ENCODE results near the gene SP1. TPM values are rescaled to one million over a fixed set of nuclear protein-coding genes. Genes with fewer than 3 reads are reported as not detected.
"Not testable (repeated sequence)": the region's sequence is repeated elsewhere in the genome, so short reads cannot be mapped to it uniquely, and the experiment has no call there.

Gene SP1
- total and polyA plus RNA-seq, 9 of the 15 experiments (the other 6 are each of a cell fraction or from before 2014, with no cell fraction given), result 8.0 to 65.5 (median 41.6) TPM

GRCh38 chr12:53358836-53359419, 21.0 kb upstream of the SP1 start:
- Histone ChIP-seq H3K36me3 (ENCODE audit: control insufficient read depth, insufficient read depth, low read length) (no peaks in the 10 kb centered on the region), H3K4me3 (no peak overlapping the region), H3K4me2 (ENCODE audit: insufficient read depth, low read length) (no peak overlapping the region), H2AFZ (ENCODE audit: low read depth, low read length) (no peak overlapping the region), H3K9ac (ENCODE audit: insufficient read depth in 1 of 2, low read depth in 2 of 2, low read length in 2 of 2) (no peak overlapping the region), H3K27ac (ENCODE audit: extremely low read depth, low read depth, low read length) (no peak overlapping the region), H3K4me1 (replicated peaks in 1 of 2; ENCODE audit: control insufficient read depth in 2 of 2, insufficient read depth in 2 of 2, low read length in 2 of 2) (peaks cover 10 to 12% of the 10 kb centered on the region in 2 experiments), H3K9me1 (ENCODE audit: control insufficient read depth, insufficient read depth, low read length) (no peaks in the 10 kb centered on the region), H4K20me1 (replicated peaks; ENCODE audit: control insufficient read depth, insufficient read depth, low read length) (no peaks in the 10 kb centered on the region), H3K27me3 (ENCODE audit: control insufficient read depth in 2 of 2, insufficient read depth in 2 of 2, low read length in 2 of 2) (no peaks in the 10 kb centered on the region), H3K79me2 (ENCODE audit: control insufficient read depth, insufficient read depth, low read length) (no peaks in the 10 kb centered on the region), H3K9me3 (replicated peaks; ENCODE audit: control insufficient read depth, insufficient read depth, low read depth, low read length) (no peaks in the 10 kb centered on the region)
- 68% methylated on average over 5 of the region's 5 CpGs for WGBS (ENCODE audit: insufficient coverage, low coverage, missing lambda C conversion rate)
- ChIA-PET CTCF (ENCODE audit: low intra/inter-chr PET ratio) (no interaction called here), POLR2A (interaction anchor here (0.6 kb wide), 1 partner anchor 90 kb away, joined by 3 read pairs; no protein-coding TSS in a partner anchor)
- DNase-seq (ENCODE audit: extremely low read depth in 1 of 4, low spot score in 3 of 4) (no peak), FAIRE-seq (no peak), ATAC-seq (no peak)
- BruUV-seq (replicated peaks), result no TSS peak
- intact Hi-C loops (cut with micrococcal nuclease), result no loop called here
- in situ Hi-C loops (cut with MboI), result loop anchor here (5.0 kb wide), 1 partner anchor 63 kb away; the partner anchor contains the start of gene AMHR2
- TF ChIP-seq ZFP36 (IDR thresholded peaks at IDR 0.05; ENCODE audit: low read depth, low read length, partially characterized antibody) (no peak), PTTG1 (tag; IDR thresholded peaks at IDR 0.05; ENCODE audit: low read depth) (peak; percentile 57; the same call in 1 of the 2 replicates), KLF10 (CRISPR knock-in tag; IDR thresholded peaks at IDR 0.05) (no peak), STAT6 (CRISPR knock-in tag; IDR thresholded peaks at IDR 0.05) (no peak), TAF1 (IDR thresholded peaks at IDR 0.05; ENCODE audit: control insufficient read depth, extremely low read depth, insufficient read depth, low read length, severe bottlenecking) (no peak), EGR1 (conservative IDR thresholded peaks at IDR 0.05) (no peak), ZNF778 (CRISPR knock-in tag; IDR thresholded peaks at IDR 0.05) (no peak), ZNF561 (CRISPR knock-in tag; conservative IDR thresholded peaks at IDR 0.05) (no peak), PREB (CRISPR knock-in tag; IDR thresholded peaks at IDR 0.05) (no peak), ILF3 (IDR thresholded peaks at IDR 0.05; ENCODE audit: borderline replicate concordance) (no peak), CHD1 (IDR thresholded peaks at IDR 0.05; ENCODE audit: low read length) (no peak), DDX20 (tag; IDR thresholded peaks at IDR 0.05; ENCODE audit: low read depth) (peak; percentile 62; the same call in 1 of the 2 replicates)

GRCh38 chr12:53361638-53362037, 18.3 kb upstream of the SP1 start:
- BruUV-seq (replicated peaks); H3K27ac ChIP-seq (ENCODE audit: extremely low read depth, low read depth, low read length); FAIRE-seq; ATAC-seq; H3K79me2 ChIP-seq (ENCODE audit: control insufficient read depth, insufficient read depth, low read length); H3K9me3 ChIP-seq (replicated peaks; ENCODE audit: control insufficient read depth, insufficient read depth, low read depth, low read length); H2AFZ ChIP-seq (ENCODE audit: low read depth, low read length); in situ Hi-C loops (cut with MboI); H3K9ac ChIP-seq (ENCODE audit: insufficient read depth in 1 of 2, low read depth in 2 of 2, low read length in 2 of 2); H3K4me2 ChIP-seq (ENCODE audit: insufficient read depth, low read length); CTCF ChIA-PET (ENCODE audit: low intra/inter-chr PET ratio); H3K27me3 ChIP-seq (ENCODE audit: control insufficient read depth in 2 of 2, insufficient read depth in 2 of 2, low read length in 2 of 2); H4K20me1 ChIP-seq (replicated peaks; ENCODE audit: control insufficient read depth, insufficient read depth, low read length); intact Hi-C loops (cut with micrococcal nuclease); DNase-seq (ENCODE audit: extremely low read depth in 1 of 4, low spot score in 3 of 4); H3K9me1 ChIP-seq (ENCODE audit: control insufficient read depth, insufficient read depth, low read length); H3K36me3 ChIP-seq (ENCODE audit: control insufficient read depth, insufficient read depth, low read length); H3K4me3 ChIP-seq: not testable (repeated sequence)
- 88% methylated on average over 10 of the region's 10 CpGs for WGBS (ENCODE audit: insufficient coverage, low coverage, missing lambda C conversion rate)
- POLR2A ChIA-PET, result interaction anchor here (1.0 to 1.7 kb wide), 3 partner anchors 34 to 64 kb away, joined by 4 to 5 read pairs (median 4); no protein-coding TSS in a partner anchor
- H3K4me1 ChIP-seq (replicated peaks in 1 of 2; ENCODE audit: control insufficient read depth in 2 of 2, insufficient read depth in 2 of 2, low read length in 2 of 2), result peaks cover 7 to 13% of the 10 kb centered on the region in 2 experiments
